ENCODE measurements around the gene HEBP2.

- TF ChIP-seq POLR2A (IDR thresholded peaks at IDR 0.05) (no peak), CTCF (IDR thresholded peaks at IDR 0.05) (no peak)
Observed at GRCh38 chr6:138468320-138469015, 64.4 kb downstream of the HEBP2 start.

Data from lower leg skin (tissue), 3 donors.